ENCODE data around the gene KCNIP4.

GRCh38 chr4:21102667-21103066, 845.9 kb downstream of the KCNIP4 start:
- no peak for TF ChIP-seq CTCF (IDR thresholded peaks at IDR 0.05)
- TF ChIP-seq EZH2 (IDR thresholded peaks at IDR 0.05) = no peak
- no peak for TF ChIP-seq EZH2phosphoT487 (IDR thresholded peaks at IDR 0.05)
